K562 (cell line): ENCODE measurements around the gene KCNE1.

Experiments used
- CTCF ChIP-seq, 3 experiments: IDR thresholded peaks in 2 of 3; conservative IDR thresholded peaks in 1 of 3; 2 replicates each; pipeline ENCODE4 v1.5.1; 2011 to 2012; ENCODE audit warnings: low read length in 3 of 3, mild to moderate bottlenecking in 3 of 3, control low read depth in 2 of 3, improper control_type of control experiment in 1 of 3, inconsistent platforms in 1 of 3, low read depth in 1 of 3, mixed read lengths in 1 of 3, moderate library complexity in 1 of 3; ENCODE audit not compliant: insufficient read depth in 2 of 3
- EP300 ChIP-seq: IDR thresholded peaks from 2 replicates; pipeline ENCODE4 v1.6.1; 2012; ENCODE audit warnings: low read length, improper control_type of control experiment
- KDM1A ChIP-seq, 2 experiments: fragments of 450-650 bp; IDR thresholded peaks; 2 replicates each; pipeline ENCODE4 v1.6.1; 2016; ENCODE audit warnings: mild to moderate bottlenecking in 2 of 2
- MAZ ChIP-seq, 2 experiments: fragments of 450-650 bp in 1 of 2; sonication (generic) in 1 of 2; formaldehyde crosslinking; IDR thresholded peaks in 1 of 2; conservative IDR thresholded peaks in 1 of 2; 2 replicates each; pipeline versions ENCODE4 v1.4.0 to v1.5.0; 2020; ENCODE audit warnings: mild to moderate bottlenecking in 1 of 2, missing genetic modification reagents in 1 of 2
- PHF8 ChIP-seq: fragments of 200-600 bp; sonication (generic); IDR thresholded peaks from 2 replicates; pipeline ENCODE4 v1.6.1; 2012; ENCODE audit warnings: mixed run types, mild to moderate bottlenecking, inconsistent platforms, low read length, moderate library complexity, borderline replicate concordance
- SRF ChIP-seq, 2 experiments: fragments of 250-450, 450-650 bp in 1 of 2; sonication (Bioruptor Pico) in 1 of 2; sonication (generic) in 1 of 2; formaldehyde crosslinking; IDR thresholded peaks; 2 replicates each; pipeline versions ENCODE4 v1.5.0 to v1.5.1; 2020 to 2022; ENCODE audit warnings: mild to moderate bottlenecking in 1 of 2, missing genetic modification reagents in 1 of 2
- ZFX ChIP-seq: sonication (generic); formaldehyde crosslinking; IDR thresholded peaks from 2 replicates; pipeline ENCODE4 v1.8.0; 2022; ENCODE audit warnings: mild to moderate bottlenecking, missing genetic modification reagents, moderate library complexity

DNA sequence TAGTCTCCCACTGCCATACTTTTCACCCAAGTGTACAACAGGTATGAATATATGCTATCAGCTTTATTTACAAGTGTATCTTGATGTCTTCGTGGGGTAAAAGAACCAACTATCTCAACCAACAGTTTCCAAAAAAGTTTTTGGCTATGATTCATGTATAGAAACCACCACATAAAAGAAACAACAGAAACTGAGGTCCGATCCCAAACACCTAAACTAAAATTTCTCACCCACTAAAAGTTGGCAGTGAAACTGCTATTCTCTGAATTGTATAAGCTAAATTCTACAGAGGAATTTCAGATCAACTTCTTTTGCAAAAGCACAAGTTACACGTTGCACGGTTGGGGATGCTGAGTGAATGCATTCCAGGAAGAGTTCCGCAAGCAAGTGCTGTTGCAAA lies 5.0 kb upstream of the KCNE1 start:
- no peak for TF ChIP-seq SRF (CRISPR knock-in tag; IDR thresholded peaks at IDR 0.05)
- no peak for TF ChIP-seq MAZ (CRISPR knock-in tag; conservative IDR thresholded peaks at IDR 0.05 in 1 of 2, IDR thresholded peaks at IDR 0.05 in 1 of 2)
- no peak for TF ChIP-seq EP300
- TF ChIP-seq KDM1A (IDR thresholded peaks at IDR 0.05), result no peak
- TF ChIP-seq ZFX (CRISPR knock-in tag), result no peak
- no peak for TF ChIP-seq PHF8
- no peak for TF ChIP-seq CTCF (IDR thresholded peaks at IDR 0.05 in 2 of 3, conservative IDR thresholded peaks at IDR 0.05 in 1 of 3; ENCODE audit: insufficient read depth in 2 of 3, low read depth in 1 of 3, low read length in 3 of 3)
